ENCODE measurements around the gene FARS2. TPM values are rescaled to one million over a fixed set of nuclear protein-coding genes. Genes with fewer than 3 reads are reported as not detected.

Gene FARS2
- total and polyA plus RNA-seq, 2 donors (not counting 1 experiment from before 2014, with no cell fraction given): 33.0 to 35.5 TPM

DNA sequence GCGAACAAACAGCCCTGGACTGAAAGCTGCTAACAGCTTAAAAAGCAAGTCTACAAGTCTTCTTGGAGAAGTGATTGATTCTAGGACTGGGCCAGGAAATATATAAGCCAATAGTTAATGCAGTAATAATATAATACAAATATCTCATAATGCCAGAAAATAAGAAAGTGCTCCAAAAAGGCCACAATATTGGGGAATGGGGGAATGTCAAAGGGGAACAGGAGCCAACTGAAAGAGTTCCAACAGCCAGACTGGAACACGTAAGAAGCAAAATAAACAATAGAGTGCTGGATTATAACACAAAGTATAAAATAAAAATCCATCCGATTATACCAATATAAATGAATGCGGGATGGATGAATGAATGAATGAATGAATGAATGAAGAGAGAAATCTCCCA is 449.6 kb downstream of the FARS2 start:
- Histone ChIP-seq H3K9ac (ENCODE audit: low read length) (no peak overlapping the region), H3K36me3 (replicated peaks in 1 of 2; ENCODE audit: control extremely low read depth in 1 of 2, control insufficient read depth in 1 of 2, extremely low read depth in 1 of 2, insufficient read depth in 2 of 2, low read length in 1 of 2) (no peaks in the 10 kb centered on the region), H4K20me1 (ENCODE audit: control insufficient read depth, insufficient read depth, low read length, poor library complexity, severe bottlenecking) (no peaks in the 10 kb centered on the region), H3K4me1 (ENCODE audit: control insufficient read depth in 2 of 2, insufficient read depth in 2 of 2, low read length in 2 of 2) (peaks cover 5 to 12% of the 10 kb centered on the region in 2 donors), H3K4me3 (ENCODE audit: control extremely low read depth in 1 of 5, extremely low read depth in 1 of 5, insufficient read depth in 1 of 5, low read depth in 2 of 5, low read length in 4 of 5) (no peak overlapping the region), H3K4me2 (replicated peaks; ENCODE audit: low read depth, low read length, poor library complexity, severe bottlenecking) (no peak overlapping the region), H2AFZ (ENCODE audit: insufficient read depth, low read depth, low read length, poor library complexity, severe bottlenecking) (no peak overlapping the region), H3K79me2 (ENCODE audit: control insufficient read depth, insufficient read depth, low read length) (peaks cover 2% of the 10 kb centered on the region), H3K27ac (ENCODE audit: low read length in 2 of 2) (no peak overlapping the region), H3K9me3 (ENCODE audit: control extremely low read depth in 1 of 3, control insufficient read depth in 2 of 3, insufficient read depth in 1 of 3, low read length in 2 of 3) (peaks cover 0 to 7% (median 2%) of the 10 kb centered on the region in 3 donors), H3K27me3 (replicated peaks in 1 of 4; ENCODE audit: control extremely low read depth in 1 of 4, control insufficient read depth in 3 of 4, insufficient read depth in 4 of 4, low read length in 3 of 4) (no peaks in the 10 kb centered on the region)
- intact Hi-C loops (cut with micrococcal nuclease): no loop called here
- WGBS (ENCODE audit: insufficient coverage): no CpG with 5 or more reads among the region's 4 CpGs
- TF ChIP-seq CTCF (IDR thresholded peaks at IDR 0.05) (no peak), EZH2 (IDR thresholded peaks at IDR 0.05; ENCODE audit: borderline replicate concordance, insufficient read depth, low read depth, low read length, poor library complexity, severe bottlenecking) (no peak)
- no peaks in the 10 kb centered on the region for H3K9me3 Mint-ChIP-seq (ENCODE audit: insufficient read depth)
- H3K4me3 Mint-ChIP-seq: no peak overlapping the region
- peaks cover 19% of the 10 kb centered on the region for H3K4me1 Mint-ChIP-seq
- no peak for ATAC-seq (ENCODE audit: low read depth)
- H3K27me3 Mint-ChIP-seq: no peaks in the 10 kb centered on the region
- DNase-seq: no peak
- ChIA-PET CTCF (no interaction called here), POLR2A (no interaction called here)
- no peak overlapping the region for H3K27ac Mint-ChIP-seq

DNA sequence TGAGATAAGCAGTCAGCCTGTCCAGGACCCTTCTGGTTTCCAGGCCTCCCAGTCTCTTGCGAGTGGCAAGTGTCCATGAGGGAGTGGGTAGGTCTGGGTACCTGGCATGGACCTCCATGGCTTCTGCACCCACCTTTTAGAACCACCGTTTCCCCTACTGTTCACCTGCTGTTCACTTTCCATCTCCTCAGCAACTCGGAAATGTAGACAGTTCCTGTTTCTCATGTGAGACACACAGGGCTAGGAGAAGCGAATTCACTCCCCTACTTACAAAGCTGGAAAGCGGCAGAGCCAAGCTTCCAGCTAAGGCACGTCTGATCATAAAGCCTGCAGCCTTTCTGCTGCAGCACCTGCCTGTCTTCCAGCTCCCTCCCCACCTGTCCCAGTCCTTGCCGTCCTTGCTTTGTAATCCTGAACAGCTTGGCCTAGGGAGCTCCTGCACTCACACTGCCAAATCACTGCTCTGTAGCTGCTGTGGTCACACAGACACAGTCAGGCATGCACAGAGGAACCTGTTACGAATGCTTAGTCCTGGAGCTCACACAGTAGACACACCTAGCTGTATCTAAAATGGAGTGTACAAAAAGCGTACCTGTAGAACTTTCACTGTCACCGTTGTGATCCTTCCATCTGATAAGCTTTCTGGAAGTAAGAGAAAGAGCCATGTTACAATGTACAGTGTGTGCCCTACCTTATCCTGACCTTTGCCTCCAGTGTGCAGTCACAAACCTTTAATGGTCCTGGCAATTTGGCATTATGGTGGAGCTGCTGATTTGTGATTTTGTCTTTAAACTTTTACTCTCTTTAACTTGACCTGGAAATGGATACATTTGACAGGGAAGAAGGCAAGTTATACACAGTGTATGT is 451.3 kb downstream of the FARS2 start:
- H3K4me3 Mint-ChIP-seq: no peak overlapping the region
- DNase-seq: no peak
- TF ChIP-seq EZH2 (IDR thresholded peaks at IDR 0.05; ENCODE audit: borderline replicate concordance, insufficient read depth, low read depth, low read length, poor library complexity, severe bottlenecking) (no peak), CTCF (IDR thresholded peaks at IDR 0.05) (no peak)

More for the DNA sequence above, 451.3 kb downstream of the FARS2 start:
- intact Hi-C loops (cut with micrococcal nuclease): no loop called here
- peaks cover 9% of the 10 kb centered on the region in 2 donors for H3K4me1 ChIP-seq (ENCODE audit: control insufficient read depth in 2 of 2, insufficient read depth in 2 of 2, low read length in 2 of 2)
- H3K9me3 Mint-ChIP-seq (ENCODE audit: insufficient read depth): peaks cover 5% of the 10 kb centered on the region
- 72% methylated on average over 9 of the region's 10 CpGs for WGBS (ENCODE audit: insufficient coverage)
- ChIA-PET POLR2A (no interaction called here), CTCF (interaction anchor here (0.9 to 1.5 kb wide), 3 partner anchors 12 to 193 kb away, joined by 3 read pairs; no protein-coding TSS in a partner anchor)
- H3K9ac ChIP-seq (ENCODE audit: low read length): no peak overlapping the region
- H3K9me3 ChIP-seq (ENCODE audit: control extremely low read depth in 1 of 3, control insufficient read depth in 2 of 3, insufficient read depth in 1 of 3, low read length in 2 of 3): peaks cover 0 to 7% (median 2%) of the 10 kb centered on the region in 3 donors
- H3K27ac Mint-ChIP-seq: peak overlapping the region; percentile 82
- H3K27me3 Mint-ChIP-seq: no peaks in the 10 kb centered on the region
- H4K20me1 ChIP-seq (ENCODE audit: control insufficient read depth, insufficient read depth, low read length, poor library complexity, severe bottlenecking): no peaks in the 10 kb centered on the region
- ATAC-seq (ENCODE audit: low read depth): no peak
- H3K27ac ChIP-seq (ENCODE audit: low read length in 2 of 2): no peak overlapping the region
- peaks cover 23% of the 10 kb centered on the region for H3K4me1 Mint-ChIP-seq
- H3K4me3 ChIP-seq (ENCODE audit: control extremely low read depth in 1 of 5, extremely low read depth in 1 of 5, insufficient read depth in 1 of 5, low read depth in 2 of 5, low read length in 4 of 5): no peak overlapping the region
- H3K4me2 ChIP-seq (replicated peaks; ENCODE audit: low read depth, low read length, poor library complexity, severe bottlenecking): peak overlapping the region; percentile 17
- peaks cover 2% of the 10 kb centered on the region for H3K79me2 ChIP-seq (ENCODE audit: control insufficient read depth, insufficient read depth, low read length)
- H2AFZ ChIP-seq (ENCODE audit: insufficient read depth, low read depth, low read length, poor library complexity, severe bottlenecking): peak overlapping the region; percentile 14
- no peaks in the 10 kb centered on the region for H3K27me3 ChIP-seq (replicated peaks in 1 of 4; ENCODE audit: control extremely low read depth in 1 of 4, control insufficient read depth in 3 of 4, insufficient read depth in 4 of 4, low read length in 3 of 4)
- no peaks in the 10 kb centered on the region for H3K36me3 ChIP-seq (replicated peaks in 1 of 2; ENCODE audit: control extremely low read depth in 1 of 2, control insufficient read depth in 1 of 2, extremely low read depth in 1 of 2, insufficient read depth in 2 of 2, low read length in 1 of 2)
